ENCODE data around the gene HMG20A.

The HMG20A gene

DNA sequence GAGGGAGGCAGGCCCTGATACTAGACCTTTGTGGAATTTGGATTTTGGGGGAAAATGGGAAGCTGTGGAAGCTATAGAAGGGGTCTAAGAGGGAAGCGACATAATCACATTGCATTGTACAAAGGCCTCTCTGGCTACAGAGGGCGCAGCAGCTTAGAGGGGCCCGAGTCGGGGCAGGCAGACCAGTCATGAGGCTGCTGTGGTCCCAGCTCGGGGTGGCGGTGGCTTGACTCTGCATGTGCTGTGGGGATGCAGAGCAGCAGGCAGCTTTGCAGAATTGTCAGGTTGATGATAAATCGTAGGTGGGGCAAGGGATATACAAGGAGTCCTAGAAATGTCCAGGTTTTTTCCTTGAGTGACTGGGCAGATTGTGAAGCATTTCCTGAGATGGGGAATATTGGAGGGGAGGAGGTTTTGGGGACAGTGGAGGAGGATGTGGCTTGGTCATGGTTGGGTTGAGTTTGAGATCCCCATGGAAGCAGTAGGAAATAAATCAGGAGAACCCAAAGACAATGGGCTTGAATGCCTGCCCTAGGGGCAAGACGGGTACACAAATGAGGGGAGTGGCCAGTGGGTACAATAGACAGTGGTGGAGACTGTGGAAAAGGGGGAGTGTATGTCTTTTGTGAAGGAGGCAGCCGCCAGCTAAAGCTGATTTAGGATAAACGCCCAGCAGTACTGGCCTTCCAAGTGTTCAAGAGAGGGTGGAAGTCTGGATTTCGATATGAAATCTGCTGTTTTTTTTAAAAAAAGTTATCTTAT is 94.1 kb downstream of the HMG20A start:
- peak overlapping the region in 1 of 3 experiments; percentile 7 for H3K27ac Mint-ChIP-seq
- TF ChIP-seq, protein P1, sequence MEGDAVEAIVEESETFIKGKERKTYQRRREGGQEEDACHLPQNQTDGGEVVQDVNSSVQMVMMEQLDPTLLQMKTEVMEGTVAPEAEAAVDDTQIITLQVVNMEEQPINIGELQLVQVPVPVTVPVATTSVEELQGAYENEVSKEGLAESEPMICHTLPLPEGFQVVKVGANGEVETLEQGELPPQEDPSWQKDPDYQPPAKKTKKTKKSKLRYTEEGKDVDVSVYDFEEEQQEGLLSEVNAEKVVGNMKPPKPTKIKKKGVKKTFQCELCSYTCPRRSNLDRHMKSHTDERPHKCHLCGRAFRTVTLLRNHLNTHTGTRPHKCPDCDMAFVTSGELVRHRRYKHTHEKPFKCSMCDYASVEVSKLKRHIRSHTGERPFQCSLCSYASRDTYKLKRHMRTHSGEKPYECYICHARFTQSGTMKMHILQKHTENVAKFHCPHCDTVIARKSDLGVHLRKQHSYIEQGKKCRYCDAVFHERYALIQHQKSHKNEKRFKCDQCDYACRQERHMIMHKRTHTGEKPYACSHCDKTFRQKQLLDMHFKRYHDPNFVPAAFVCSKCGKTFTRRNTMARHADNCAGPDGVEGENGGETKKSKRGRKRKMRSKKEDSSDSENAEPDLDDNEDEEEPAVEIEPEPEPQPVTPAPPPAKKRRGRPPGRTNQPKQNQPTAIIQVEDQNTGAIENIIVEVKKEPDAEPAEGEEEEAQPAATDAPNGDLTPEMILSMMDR (IDR thresholded peaks at IDR 0.05; ENCODE audit: unreplicated experiment in 3 of 3): no peak
- peaks cover 4% of the 10 kb centered on the region for H3K4me1 Mint-ChIP-seq
- H3K27me3 Mint-ChIP-seq (ENCODE audit: low read depth): no peaks in the 10 kb centered on the region
- H3K9me3 Mint-ChIP-seq: no peaks in the 10 kb centered on the region
- peaks cover 4% of the 10 kb centered on the region for H3K36me3 Mint-ChIP-seq (ENCODE audit: low read depth)
- no peak overlapping the region for H3K4me3 Mint-ChIP-seq

DNA sequence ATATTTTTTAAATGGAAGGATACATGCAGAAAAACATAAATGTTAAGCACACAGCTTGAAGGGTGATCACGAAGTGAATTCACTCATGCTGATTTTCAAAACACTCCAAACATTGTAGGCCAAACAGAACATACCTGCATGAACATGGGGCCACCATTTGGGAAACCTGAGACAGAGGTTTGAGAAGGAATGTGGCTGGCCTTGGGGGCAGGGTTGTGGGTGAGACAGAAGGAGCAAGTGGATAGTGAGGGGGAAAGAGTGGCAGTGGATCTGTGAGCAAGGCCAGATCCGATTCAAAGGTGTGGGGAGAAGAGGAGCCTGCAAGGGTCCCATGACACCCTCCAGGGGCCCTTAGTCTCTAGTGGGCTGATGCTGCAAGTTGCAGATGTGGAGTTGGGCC is 94.9 kb downstream of the HMG20A start:
- Mint-ChIP-seq H3K36me3 (ENCODE audit: low read depth) (peaks cover 4% of the 10 kb centered on the region), H3K9me3 (no peaks in the 10 kb centered on the region), H3K27ac (no peak overlapping the region), H3K4me3 (no peak overlapping the region), H3K27me3 (ENCODE audit: low read depth) (no peaks in the 10 kb centered on the region), H3K4me1 (peaks cover 4% of the 10 kb centered on the region)
- TF ChIP-seq, protein P1 (IDR thresholded peaks at IDR 0.05; ENCODE audit: unreplicated experiment in 3 of 3): no peak

DNA sequence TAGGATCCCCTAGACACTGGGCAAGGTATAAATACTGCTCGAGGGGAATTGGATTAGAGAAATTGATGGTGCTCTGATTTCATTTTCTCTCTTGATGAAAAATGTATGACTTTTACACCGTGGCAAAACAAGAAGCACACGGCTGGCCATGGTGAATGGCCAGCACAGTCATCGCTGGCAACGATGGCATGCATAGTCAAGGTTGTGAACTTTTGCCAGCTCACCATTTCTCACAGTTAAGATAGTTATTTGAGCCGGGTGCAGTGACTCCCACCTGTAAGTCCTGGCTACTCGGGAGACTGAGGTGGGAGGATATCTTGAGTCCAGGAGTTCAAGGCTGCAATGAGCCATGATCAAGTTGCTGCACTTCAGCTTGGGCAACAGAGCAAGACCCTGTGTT is 95.4 kb downstream of the HMG20A start:
- H3K36me3 Mint-ChIP-seq (ENCODE audit: low read depth): peaks cover 4% of the 10 kb centered on the region
- H3K27me3 Mint-ChIP-seq (ENCODE audit: low read depth): no peaks in the 10 kb centered on the region

DNA sequence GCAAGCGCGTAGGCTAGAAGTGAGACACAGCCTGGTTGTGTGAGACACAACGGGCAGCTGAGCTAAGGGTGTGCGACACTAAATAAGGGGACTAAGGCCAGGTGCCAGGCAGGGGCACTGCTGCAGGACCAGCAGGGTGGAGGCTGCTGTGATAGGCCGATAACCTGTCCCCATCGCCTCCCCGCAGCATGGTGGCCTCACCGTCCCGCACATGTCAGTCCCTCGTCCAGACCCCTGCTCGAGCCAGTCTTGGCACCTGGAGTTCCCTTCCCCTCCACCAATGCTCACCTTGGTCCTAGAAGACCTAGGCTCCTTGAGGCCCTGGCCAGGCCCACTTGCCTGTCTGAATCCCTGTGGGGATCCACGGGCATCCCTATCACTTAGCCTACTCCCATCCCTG is 96.1 kb downstream of the HMG20A start:
- TF ChIP-seq, protein P1 (IDR thresholded peaks at IDR 0.05; ENCODE audit: unreplicated experiment in 3 of 3): no peak
- H3K9me3 Mint-ChIP-seq: no peaks in the 10 kb centered on the region
- H3K4me1 Mint-ChIP-seq: no peaks in the 10 kb centered on the region
- no peaks in the 10 kb centered on the region for H3K27me3 Mint-ChIP-seq (ENCODE audit: low read depth)
- peaks cover 4% of the 10 kb centered on the region for H3K36me3 Mint-ChIP-seq (ENCODE audit: low read depth)
- H3K4me3 Mint-ChIP-seq: no peak overlapping the region
- H3K27ac Mint-ChIP-seq: no peak overlapping the region

More for the DNA sequence above, 95.4 kb downstream of the HMG20A start:
- TF ChIP-seq, protein P1 (IDR thresholded peaks at IDR 0.05; ENCODE audit: unreplicated experiment in 3 of 3): no peak
- Mint-ChIP-seq H3K27ac (no peak overlapping the region), H3K9me3 (no peaks in the 10 kb centered on the region), H3K4me3 (no peak overlapping the region), H3K4me1 (no peaks in the 10 kb centered on the region)

DNA sequence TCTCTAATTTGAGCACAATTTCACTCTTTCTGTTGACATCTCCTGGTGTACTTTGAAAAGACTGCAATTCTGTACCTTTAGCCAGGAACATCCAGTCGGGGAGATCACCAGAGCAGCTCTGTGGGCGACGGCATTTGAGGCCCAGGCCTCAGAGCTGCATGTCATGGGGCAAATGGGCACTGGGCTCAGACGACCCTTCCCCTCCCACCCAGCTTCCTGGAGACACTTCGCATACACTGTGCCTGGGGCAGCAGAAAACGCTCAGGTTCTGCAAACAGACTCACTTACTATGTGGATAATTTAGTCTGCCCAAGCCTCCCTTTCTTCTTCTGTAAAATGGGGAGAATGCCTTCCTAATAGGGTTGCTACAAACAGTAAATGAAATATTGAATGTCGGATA is 96.9 kb downstream of the HMG20A start:
- Mint-ChIP-seq H3K4me1 (no peaks in the 10 kb centered on the region), H3K4me3 (no peak overlapping the region), H3K36me3 (ENCODE audit: low read depth) (no peaks in the 10 kb centered on the region), H3K9me3 (no peaks in the 10 kb centered on the region), H3K27me3 (ENCODE audit: low read depth) (no peaks in the 10 kb centered on the region), H3K27ac (no peak overlapping the region)
- TF ChIP-seq, protein P1 (IDR thresholded peaks at IDR 0.05; ENCODE audit: unreplicated experiment in 3 of 3): no peak

DNA sequence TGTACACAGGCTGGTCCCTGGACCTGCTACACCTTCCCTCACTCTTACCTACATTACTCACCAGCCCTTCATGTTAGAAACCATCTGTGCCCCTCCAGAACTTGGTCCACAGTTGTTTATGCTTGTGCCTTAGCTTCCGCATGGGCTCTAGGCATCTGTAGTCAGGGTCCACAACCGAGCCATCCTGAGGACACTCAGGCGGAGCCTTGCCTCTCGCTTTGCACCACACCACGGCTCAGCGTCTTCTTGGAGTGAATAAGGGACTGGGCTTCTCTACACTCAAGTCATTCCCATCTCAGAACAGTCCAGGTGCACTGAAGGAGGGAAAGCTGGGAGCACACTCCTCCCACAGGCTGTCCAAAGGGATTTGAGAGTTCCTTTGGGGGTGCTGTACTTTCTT is 97.8 kb downstream of the HMG20A start:
- H3K27ac Mint-ChIP-seq: no peak overlapping the region
- no peak overlapping the region for H3K4me3 Mint-ChIP-seq
- H3K9me3 Mint-ChIP-seq: no peaks in the 10 kb centered on the region
- no peaks in the 10 kb centered on the region for H3K27me3 Mint-ChIP-seq (ENCODE audit: low read depth)
- TF ChIP-seq, protein P1 (IDR thresholded peaks at IDR 0.05; ENCODE audit: unreplicated experiment in 3 of 3): no peak
- no peaks in the 10 kb centered on the region for H3K36me3 Mint-ChIP-seq (ENCODE audit: low read depth)
- H3K4me1 Mint-ChIP-seq: no peaks in the 10 kb centered on the region

Data from nephron (organoid).